ENCODE results near the gene WIPF2. TPM values are rescaled to one million over a fixed set of nuclear protein-coding genes. Genes with fewer than 3 reads are reported as not detected.

Gene WIPF2
- polyA plus RNA-seq, 1 experiment = 8.1 TPM

DNA sequence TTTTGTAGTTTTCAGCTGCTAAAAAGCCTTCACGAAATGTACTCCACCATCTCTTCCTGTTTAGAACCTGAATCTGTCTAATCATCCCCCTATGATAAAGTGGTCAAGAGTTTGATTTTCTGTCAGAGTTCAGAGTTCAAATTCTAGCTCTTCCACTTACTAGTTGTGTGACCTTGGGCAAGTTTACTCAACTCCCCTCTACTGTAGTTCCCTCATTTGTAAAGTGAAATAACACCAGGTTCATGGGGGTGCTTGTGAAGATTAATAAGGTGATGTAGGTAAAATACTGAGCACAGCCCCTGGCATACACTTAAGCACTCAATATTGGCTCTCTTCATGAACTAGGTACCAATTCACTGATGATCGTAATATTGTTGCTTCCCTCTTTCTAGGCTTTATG, 67.4 kb downstream of the WIPF2 start:
- DNase-seq (ENCODE audit: low read depth, low spot score) = no peak
- Histone ChIP-seq H3K4me3 (ENCODE audit: low read depth, low read length) (no peak overlapping the region), H3K9me3 (ENCODE audit: control insufficient read depth, insufficient read depth, low read length) (no peaks in the 10 kb centered on the region), H3K27ac (ENCODE audit: low read depth, low read length) (no peak overlapping the region), H3K27me3 (ENCODE audit: control insufficient read depth, insufficient read depth, low read length) (no peaks in the 10 kb centered on the region)
- CTCF ChIA-PET = interaction anchor here (1.3 kb wide), 1 partner anchor 67 kb away, joined by 5 read pairs; the partner anchor contains the start of gene WIPF2
- TF ChIP-seq, protein P1, sequence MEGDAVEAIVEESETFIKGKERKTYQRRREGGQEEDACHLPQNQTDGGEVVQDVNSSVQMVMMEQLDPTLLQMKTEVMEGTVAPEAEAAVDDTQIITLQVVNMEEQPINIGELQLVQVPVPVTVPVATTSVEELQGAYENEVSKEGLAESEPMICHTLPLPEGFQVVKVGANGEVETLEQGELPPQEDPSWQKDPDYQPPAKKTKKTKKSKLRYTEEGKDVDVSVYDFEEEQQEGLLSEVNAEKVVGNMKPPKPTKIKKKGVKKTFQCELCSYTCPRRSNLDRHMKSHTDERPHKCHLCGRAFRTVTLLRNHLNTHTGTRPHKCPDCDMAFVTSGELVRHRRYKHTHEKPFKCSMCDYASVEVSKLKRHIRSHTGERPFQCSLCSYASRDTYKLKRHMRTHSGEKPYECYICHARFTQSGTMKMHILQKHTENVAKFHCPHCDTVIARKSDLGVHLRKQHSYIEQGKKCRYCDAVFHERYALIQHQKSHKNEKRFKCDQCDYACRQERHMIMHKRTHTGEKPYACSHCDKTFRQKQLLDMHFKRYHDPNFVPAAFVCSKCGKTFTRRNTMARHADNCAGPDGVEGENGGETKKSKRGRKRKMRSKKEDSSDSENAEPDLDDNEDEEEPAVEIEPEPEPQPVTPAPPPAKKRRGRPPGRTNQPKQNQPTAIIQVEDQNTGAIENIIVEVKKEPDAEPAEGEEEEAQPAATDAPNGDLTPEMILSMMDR (IDR thresholded peaks at IDR 0.05; ENCODE audit: low read depth, low read length) = no peak
- POLR2A ChIA-PET = no interaction called here

DNA sequence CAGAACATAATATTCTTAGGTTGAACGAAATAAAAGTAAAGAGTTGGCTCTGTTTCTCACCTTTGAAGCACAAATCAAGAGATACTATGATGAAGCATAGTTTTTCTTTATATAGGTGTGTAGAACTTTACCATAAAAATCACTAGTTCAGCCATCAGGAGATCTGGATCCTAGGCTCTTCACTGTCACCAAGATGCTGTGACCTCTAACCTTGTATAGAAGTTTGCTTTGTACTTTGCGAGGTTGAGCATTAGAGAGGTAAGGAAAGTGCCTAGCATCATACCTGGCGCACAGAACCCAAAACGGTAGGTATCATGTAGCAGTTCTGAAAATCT, 68.0 kb downstream of the WIPF2 start:
- H3K9me3 ChIP-seq (ENCODE audit: control insufficient read depth, insufficient read depth, low read length) = no peaks in the 10 kb centered on the region
- no peak overlapping the region for H3K27ac ChIP-seq (ENCODE audit: low read depth, low read length)
- DNase-seq (ENCODE audit: low read depth, low spot score) = no peak
- H3K4me3 ChIP-seq (ENCODE audit: low read depth, low read length) = peak overlapping the region; percentile 7; the same call in 1 of the 2 replicates
- H3K27me3 ChIP-seq (ENCODE audit: control insufficient read depth, insufficient read depth, low read length) = no peaks in the 10 kb centered on the region
- TF ChIP-seq, protein P1 (IDR thresholded peaks at IDR 0.05; ENCODE audit: low read depth, low read length) = no peak
- ChIA-PET CTCF (no interaction called here), POLR2A (no interaction called here)

DNA sequence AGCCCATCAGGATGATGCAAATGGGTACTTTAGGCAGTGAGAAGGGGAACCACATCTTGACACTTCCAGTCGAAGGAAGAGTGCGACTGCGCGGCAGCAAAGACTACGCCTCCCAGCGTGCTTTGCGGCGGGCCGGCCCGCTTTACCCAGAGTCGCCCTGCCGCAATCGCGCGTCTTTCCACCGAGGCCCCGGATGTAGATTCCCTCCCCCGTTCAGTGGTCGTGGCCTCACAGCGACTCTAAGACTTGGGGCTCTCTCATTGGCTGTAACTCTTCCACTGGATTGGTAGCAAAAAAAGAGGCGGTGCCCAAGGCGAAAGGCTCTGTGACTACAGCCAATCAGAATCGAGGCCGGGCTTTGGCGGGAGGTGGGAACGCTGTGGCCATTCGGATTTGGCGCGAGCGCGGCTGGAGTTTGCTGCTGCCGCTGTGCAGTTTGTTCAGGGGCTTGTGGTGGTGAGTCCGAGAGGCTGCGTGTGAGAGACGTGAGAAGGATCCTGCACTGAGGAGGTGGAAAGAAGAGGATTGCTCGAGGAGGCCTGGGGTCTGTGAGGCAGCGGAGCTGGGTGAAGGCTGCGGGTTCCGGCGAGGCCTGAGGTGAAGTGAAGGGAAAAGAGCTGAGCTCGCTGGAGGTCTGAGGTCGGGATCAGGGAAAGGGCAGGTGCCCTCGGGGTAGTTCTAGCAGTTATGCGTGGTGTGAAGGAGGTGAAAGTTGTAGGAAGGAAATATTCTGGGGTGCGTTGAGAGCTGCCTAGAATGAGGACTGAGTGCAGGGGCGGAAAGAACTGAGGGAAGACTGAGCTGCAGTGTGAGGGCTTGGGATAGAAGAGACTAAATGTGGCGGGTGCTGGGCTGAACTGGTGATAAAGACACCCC, 68.6 kb downstream of the WIPF2 start, which contains the start of gene CDC6:
Gene CDC6 (plus strand): TSS at position 386 of the 876 bp plus-strand sequence. CDS start 1,542 bp downstream, outside the sequence.
- H3K9me3 ChIP-seq (ENCODE audit: control insufficient read depth, insufficient read depth, low read length) = no peaks in the 10 kb centered on the region
- peak; percentile 97 for DNase-seq (ENCODE audit: low read depth, low spot score)
- peak within 1 kb of the TSS; percentile 4 for H3K27ac ChIP-seq (ENCODE audit: low read depth, low read length)
- H3K27me3 ChIP-seq (ENCODE audit: control insufficient read depth, insufficient read depth, low read length) = no peaks in the 10 kb centered on the region
- peak within 1 kb of the TSS; percentile 81 for H3K4me3 ChIP-seq (ENCODE audit: low read depth, low read length)
- ChIA-PET CTCF (interaction anchor here (0.7 to 5.1 kb wide), 2 partner anchors 21 to 69 kb away, joined by 4 to 27 read pairs; partner anchors contain the start of gene WIPF2), POLR2A (interaction anchor here (0.5 to 1.5 kb wide), 5 partner anchors 11 to 244 kb away, joined by 3 to 9 read pairs (median 3); partner anchors contain the start of gene WIPF2)
- TF ChIP-seq, protein P1 (IDR thresholded peaks at IDR 0.05; ENCODE audit: low read depth, low read length) = no peak

DNA sequence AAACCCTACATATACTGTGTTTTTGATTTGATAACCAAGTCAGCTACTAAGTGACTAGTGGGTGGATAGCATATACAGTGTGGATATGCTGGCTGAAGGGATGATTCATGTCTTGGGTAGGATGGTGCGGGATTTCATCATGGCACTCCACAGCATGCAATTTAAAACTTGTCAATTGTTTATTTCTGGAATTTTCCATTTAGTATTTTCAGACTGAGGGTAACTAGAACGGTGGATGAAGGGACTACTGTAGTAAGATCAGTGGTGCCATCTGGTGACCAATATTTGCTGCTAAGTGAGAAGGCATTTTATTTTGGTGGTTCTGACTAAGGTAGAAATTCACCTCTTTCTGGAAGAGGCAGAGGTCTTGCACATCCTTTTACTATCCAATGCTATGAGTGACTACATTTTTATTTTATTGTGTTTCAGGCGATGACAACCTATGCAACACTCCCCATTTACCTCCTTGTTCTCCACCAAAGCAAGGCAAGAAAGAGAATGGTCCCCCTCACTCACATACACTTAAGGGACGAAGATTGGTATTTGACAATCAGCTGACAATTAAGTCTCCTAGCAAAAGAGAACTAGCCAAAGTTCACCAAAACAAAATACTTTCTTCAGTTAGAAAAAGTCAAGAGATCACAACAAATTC, 71.7 kb downstream of the WIPF2 start:
- Histone ChIP-seq H3K27me3 (ENCODE audit: control insufficient read depth, insufficient read depth, low read length) (no peaks in the 10 kb centered on the region), H3K4me3 (ENCODE audit: low read depth, low read length) (no peak overlapping the region), H3K9me3 (ENCODE audit: control insufficient read depth, insufficient read depth, low read length) (no peaks in the 10 kb centered on the region), H3K27ac (ENCODE audit: low read depth, low read length) (no peak overlapping the region)
- TF ChIP-seq, protein P1 (IDR thresholded peaks at IDR 0.05; ENCODE audit: low read depth, low read length) = peak; percentile 70
- DNase-seq (ENCODE audit: low read depth, low spot score) = peak; percentile 88
- ChIA-PET CTCF (interaction anchor here (0.7 to 5.1 kb wide), 14 partner anchors 9 to 278 kb away, joined by 3 to 40 read pairs (median 8); partner anchors contain the start of gene WIPF2), POLR2A (interaction anchor here (0.6 kb wide), 1 partner anchor 250 kb away, joined by 3 read pairs; no protein-coding TSS in a partner anchor)

All from AG04450 (cell line).